Activated CD4-positive, alpha-beta T cell treated with anti-CD3 and anti-CD28 coated beads, Interleukin-2, amount 50 U/mL, for 1 hour (primary cell): ENCODE data around the gene BPTF.
"Not testable (repeated sequence)": the region's sequence is repeated elsewhere in the genome, so short reads cannot be mapped to it uniquely, and the experiment has no call there.

Source experiments
- DNase-seq: peaks from one replicate; pipeline ENCODE4 v3.0.0-alpha.2; 2020

The BPTF gene

GRCh38 chr17:67891481-67892119, 66.3 kb downstream of the BPTF start:
- DNase-seq: no peak

- no peak for DNase-seq
These were observed 77.4 kb downstream of the BPTF start for GRCh38 chr17:67902511-67903231.

DNA sequence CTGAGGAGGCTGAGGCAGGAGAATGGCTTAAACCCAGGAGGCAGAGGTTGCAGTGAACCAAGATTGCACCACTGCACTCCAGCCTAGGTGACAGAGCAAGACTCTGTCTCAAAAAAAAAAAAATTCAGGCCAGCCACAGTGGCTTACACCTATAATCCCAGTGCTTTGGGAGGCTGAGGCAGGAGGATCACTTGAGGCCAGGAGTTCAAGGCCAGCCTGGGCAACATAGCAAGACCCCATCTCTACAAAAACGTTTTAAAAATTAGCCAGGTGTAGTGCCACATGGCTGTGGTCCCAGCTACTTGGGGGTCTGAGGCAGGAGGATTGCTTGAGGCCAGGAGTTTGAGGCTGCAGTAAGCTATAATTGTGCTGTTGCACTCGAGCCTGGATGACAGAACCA, 80.0 kb downstream of the BPTF start:
- DNase-seq: not testable (repeated sequence)

DNA sequence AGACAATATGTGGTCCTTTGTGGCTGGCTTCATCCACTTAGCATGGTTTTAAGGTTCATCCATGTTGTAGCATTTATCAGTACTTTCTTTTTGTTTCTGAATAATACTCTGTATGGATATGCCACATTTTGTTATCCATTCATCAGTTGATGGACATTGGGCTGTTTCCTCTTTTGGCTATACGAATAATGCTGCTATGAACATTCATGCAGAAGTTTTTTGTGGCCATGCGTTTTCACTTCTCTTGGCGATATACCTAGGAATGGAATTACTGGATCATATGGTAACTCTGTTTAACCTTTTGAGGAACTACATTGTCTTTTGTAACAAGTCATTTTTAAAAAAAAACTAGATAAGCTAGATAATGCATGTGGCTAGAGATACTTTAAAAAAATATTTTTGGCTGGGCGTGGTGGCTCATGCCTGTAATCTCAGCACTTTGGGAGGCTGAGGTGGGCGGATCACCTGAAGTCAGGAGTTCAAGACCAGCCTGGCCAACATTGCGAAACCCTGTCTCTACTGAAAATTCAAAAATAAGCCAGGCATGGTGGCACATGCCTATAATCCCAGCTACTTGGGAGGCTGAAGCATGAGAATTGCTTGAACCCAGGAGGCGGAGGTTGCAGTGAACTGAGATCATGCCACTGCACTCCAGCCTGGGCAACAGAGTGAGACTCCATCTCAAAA, 85.0 kb downstream of the BPTF start:
- not testable (repeated sequence) for DNase-seq

DNA sequence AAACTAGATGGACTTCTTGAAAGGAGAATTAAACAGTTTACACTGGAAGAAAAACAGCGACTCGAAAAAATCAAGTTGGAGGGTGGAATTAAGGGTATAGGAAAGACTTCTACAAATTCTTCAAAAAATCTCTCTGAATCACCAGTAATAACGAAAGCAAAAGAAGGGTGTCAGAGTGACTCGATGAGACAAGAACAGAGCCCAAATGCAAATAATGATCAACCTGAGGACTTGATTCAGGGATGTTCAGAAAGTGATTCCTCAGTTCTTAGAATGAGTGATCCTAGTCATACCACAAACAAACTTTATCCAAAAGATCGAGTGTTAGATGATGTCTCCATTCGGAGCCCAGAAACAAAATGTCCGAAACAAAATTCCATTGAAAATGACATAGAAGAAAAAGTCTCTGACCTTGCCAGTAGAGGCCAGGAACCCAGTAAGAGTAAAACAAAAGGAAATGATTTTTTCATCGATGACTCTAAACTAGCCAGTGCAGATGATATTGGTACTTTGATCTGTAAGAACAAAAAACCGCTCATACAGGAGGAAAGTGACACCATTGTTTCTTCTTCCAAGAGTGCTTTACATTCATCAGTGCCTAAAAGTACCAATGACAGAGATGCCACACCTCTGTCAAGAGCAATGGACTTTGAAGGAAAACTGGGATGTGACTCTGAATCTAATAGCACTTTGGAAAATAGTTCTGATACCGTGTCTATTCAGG, 85.9 kb downstream of the BPTF start:
- no peak for DNase-seq

DNA sequence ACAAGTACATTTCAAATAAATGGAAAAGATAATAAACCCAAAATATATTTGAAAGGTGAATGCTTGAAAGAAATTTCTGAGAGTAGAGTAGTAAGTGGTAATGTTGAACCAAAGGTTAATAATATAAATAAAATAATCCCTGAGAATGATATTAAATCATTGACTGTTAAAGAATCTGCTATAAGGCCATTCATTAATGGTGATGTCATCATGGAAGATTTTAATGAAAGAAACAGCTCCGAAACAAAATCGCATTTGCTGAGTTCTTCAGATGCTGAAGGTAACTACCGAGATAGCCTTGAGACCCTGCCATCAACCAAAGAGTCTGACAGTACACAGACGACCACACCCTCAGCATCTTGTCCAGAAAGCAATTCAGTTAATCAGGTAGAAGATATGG, 86.8 kb downstream of the BPTF start:
- DNase-seq: no peak

GRCh38 chr17:67912656-67913055, 87.4 kb downstream of the BPTF start:
- DNase-seq: no peak

- DNase-seq: no peak
These were observed 94.9 kb downstream of the BPTF start for GRCh38 chr17:67920212-67920611.

GRCh38 chr17:67922503-67922902, 97.2 kb downstream of the BPTF start:
- no peak for DNase-seq

DNA sequence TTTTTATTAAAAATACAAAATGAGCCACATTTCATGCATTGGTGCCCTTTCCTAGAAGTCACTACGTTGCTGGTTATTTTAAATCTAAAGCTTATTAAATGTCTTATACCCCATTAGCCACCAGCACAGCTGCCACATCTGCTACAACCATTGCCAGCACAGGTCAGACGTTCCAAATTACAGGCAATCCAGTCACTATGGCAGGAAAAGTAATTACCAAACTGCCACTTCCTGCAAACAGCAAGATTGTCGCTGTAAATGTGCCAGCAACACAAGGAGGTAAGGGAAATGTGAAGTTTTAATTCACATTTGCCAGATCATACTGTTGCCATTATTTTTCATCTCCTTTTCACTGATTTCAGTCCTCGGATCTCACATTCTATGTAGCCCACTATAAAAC, 103.5 kb downstream of the BPTF start:
- not testable (repeated sequence) for DNase-seq

DNA sequence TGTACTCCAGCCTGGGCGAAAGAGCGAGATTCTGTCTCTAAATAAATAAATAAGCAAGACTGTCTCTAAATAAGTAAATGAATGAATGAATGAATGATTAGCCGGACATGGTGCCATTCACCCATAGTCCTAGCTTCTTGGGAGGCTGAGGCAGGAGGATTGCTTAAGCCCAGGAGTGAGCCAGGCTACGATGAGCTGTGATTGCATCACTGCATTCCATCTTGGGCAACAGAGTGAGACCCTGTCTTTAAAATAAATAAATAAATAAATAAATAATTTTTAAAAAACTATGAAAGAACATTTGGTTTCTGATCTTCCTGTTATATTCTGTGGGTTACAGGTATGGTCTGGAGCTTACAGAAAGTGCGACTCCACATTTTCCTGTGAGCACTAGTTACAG, 105.9 kb downstream of the BPTF start:
- DNase-seq: no peak

DNA sequence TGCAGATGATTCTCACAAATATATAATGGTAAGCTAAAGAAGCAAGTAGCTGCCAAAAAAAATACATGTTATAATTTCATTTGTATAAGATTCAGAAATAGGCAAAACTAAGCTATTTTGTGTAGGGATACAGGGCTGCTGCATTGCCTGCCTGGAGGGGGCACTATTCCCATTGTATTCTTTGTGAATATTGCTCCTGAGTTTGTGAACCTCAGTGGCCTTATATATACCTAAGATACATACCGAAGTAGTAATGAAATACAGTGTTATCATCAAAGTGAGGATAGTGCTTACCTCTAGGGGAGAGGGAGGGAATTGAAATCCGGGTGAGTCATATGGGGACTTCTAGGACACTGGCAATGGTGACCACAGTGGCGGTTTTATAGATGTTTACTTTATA, 117.5 kb downstream of the BPTF start:
- DNase-seq: no peak

- DNase-seq: no peak
These were observed 118.7 kb downstream of the BPTF start for GRCh38 chr17:67944035-67944434.

DNA sequence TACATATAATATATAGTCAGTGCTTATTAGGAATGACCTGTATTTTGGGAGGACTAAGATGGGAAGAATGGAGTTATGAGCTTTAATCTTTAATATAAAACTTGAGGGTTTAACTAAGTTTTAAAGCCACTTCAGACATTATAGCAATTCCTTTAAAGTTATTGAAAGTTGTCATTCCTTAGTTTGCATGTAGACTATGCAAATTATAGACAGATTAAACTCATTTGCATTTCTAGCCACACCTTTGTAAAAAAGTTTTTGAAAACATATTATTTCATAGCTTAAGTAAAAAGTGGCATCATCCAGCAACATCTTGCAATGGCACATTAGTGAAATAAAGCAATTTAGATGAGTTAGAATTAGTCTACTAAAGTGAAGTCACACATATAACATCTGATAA, 121.2 kb downstream of the BPTF start:
- DNase-seq: no peak

- no peak for DNase-seq
These were observed 122.1 kb downstream of the BPTF start for GRCh38 chr17:67947325-67947813.

GRCh38 chr17:67950945-67951344, 125.6 kb downstream of the BPTF start:
- DNase-seq: no peak

DNA sequence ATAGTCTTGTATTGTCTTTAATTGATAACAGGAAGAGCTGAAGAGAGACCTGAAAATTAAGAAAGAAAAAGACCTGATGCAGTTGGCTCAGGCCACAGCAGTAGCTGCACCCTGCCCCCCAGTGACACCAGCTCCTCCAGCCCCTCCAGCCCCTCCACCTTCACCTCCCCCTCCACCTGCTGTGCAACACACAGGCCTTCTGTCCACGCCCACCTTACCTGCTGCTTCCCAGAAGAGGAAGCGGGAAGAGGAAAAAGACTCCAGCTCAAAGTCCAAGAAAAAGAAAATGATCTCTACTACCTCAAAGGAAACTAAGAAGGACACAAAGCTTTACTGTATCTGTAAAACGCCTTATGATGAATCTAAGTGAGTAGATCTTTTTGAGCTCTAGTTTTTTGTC, 134.2 kb downstream of the BPTF start:
- DNase-seq: no peak

DNA sequence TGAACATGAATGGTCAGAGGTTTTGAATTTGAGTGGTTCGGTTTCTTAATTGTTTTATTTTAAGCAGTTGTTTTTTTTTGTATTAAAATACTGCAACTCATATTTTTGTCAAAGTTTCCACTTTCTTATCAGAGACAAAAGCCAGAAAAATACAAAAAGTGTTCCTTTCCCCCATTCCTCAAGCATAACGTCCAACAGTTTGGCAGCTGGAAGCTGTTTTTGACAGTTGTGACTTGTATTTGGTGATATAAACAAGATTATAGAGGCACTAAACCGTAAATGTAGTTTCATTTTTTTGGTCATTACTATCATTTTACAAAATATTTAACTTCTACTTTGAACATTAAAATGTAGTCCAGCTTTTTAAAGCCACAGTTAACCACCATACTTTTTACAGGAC, 135.0 kb downstream of the BPTF start:
- DNase-seq: not testable (repeated sequence)

DNA sequence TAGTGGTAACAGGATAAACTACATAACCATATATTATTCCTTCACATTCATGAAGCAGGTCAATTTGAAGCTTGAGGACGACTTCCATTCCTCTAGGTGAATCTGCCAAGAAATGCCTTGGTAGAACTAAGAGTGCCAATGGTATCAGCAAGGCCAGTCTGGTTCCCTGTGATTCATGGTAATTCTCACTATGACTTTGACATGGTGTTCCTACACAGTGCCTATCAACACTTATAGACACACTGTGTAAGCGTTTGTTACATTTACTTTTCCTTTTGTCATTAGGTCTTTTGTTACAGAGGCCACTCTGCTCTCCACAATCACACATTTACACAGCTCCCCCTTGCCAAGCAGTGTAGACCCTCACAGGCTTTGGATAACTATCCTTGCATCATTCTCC, 136.9 kb downstream of the BPTF start:
- DNase-seq: not testable (repeated sequence)

- peak; percentile 68 for DNase-seq
These were observed 137.9 kb downstream of the BPTF start for GRCh38 chr17:67963145-67963572.

DNA sequence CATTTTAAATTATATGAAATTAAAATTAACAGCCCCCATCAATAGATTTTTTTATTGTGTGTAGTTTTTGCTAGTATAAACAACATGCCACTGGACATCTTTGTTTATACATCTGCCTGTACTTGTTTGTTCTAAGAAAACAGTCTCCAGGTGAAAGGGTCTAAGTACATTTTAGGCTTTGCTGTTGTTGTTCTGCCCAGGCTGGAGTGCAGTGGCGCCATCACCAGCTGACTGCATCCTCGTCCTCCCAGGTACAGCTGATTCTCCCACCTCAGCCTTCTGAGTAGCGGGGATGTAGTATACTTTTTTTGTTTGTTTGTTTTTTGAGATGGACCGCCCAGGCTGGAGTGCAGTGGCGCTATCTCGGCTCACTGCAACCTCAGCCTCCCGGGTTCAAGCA, 145.5 kb downstream of the BPTF start:
- no peak for DNase-seq

GRCh38 chr17:67974185-67974584, 148.9 kb downstream of the BPTF start:
- no peak for DNase-seq

- DNase-seq: no peak
These were observed 149.3 kb downstream of the BPTF start for GRCh38 chr17:67974598-67975066.
